Measurements from ENCODE around the gene ZNF687.

Gene ZNF687, protein sequence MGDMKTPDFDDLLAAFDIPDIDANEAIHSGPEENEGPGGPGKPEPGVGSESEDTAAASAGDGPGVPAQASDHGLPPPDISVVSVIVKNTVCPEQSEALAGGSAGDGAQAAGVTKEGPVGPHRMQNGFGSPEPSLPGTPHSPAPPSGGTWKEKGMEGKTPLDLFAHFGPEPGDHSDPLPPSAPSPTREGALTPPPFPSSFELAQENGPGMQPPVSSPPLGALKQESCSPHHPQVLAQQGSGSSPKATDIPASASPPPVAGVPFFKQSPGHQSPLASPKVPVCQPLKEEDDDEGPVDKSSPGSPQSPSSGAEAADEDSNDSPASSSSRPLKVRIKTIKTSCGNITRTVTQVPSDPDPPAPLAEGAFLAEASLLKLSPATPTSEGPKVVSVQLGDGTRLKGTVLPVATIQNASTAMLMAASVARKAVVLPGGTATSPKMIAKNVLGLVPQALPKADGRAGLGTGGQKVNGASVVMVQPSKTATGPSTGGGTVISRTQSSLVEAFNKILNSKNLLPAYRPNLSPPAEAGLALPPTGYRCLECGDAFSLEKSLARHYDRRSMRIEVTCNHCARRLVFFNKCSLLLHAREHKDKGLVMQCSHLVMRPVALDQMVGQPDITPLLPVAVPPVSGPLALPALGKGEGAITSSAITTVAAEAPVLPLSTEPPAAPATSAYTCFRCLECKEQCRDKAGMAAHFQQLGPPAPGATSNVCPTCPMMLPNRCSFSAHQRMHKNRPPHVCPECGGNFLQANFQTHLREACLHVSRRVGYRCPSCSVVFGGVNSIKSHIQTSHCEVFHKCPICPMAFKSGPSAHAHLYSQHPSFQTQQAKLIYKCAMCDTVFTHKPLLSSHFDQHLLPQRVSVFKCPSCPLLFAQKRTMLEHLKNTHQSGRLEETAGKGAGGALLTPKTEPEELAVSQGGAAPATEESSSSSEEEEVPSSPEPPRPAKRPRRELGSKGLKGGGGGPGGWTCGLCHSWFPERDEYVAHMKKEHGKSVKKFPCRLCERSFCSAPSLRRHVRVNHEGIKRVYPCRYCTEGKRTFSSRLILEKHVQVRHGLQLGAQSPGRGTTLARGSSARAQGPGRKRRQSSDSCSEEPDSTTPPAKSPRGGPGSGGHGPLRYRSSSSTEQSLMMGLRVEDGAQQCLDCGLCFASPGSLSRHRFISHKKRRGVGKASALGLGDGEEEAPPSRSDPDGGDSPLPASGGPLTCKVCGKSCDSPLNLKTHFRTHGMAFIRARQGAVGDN

GRCh38 chr1:151281969-151282882 is at the start of gene ZNF687:
TSS of gene ZNF687 (plus strand) at chr1:151282299. CDS start at chr1:151286292, 3,993 bp downstream.
- ATAC-seq (ENCODE audit: low read depth) (peak; percentile 81), DNase-seq (ENCODE audit: low spot score in 2 of 2) (peak; percentile 95 to 96)
- peaks cover 3% of the 10 kb centered on the region for H3K36me3 Mint-ChIP-seq
- H3K4me3 Mint-ChIP-seq = peak within 1 kb of the TSS; percentile 93
- no peaks in the 10 kb centered on the region for H3K9me3 Mint-ChIP-seq
- H3K27ac Mint-ChIP-seq = peak within 1 kb of the TSS; percentile 95
- no peaks in the 10 kb centered on the region for H3K27me3 Mint-ChIP-seq
- H3K4me1 Mint-ChIP-seq = peaks cover 34% of the 10 kb centered on the region

DNA sequence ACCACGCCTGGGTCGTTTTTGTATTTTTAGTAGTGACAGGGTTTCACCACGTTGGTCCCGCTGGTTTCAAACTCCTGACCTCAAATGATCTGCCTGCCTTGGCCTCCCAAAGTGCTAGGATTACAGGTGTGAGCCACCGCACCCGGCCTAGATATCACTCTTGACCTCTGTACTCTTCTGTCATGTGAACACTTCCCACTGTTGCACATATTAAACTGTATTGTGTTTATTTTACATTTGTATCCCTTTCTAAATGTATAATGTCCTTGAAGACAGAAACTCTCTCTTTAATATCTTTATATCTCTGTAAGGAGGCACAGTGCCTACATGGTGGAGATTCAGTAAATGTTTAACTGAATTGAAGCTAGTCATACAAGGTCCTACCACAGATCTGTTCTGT is 46.9 kb upstream of the ZNF687 start:
- Mint-ChIP-seq H3K36me3 (peaks cover 43% of the 10 kb centered on the region), H3K9me3 (no peaks in the 10 kb centered on the region), H3K27ac (no peak overlapping the region), H3K27me3 (no peaks in the 10 kb centered on the region), H3K4me1 (peaks cover 10% of the 10 kb centered on the region), H3K4me3 (no peak overlapping the region)
- no peak for DNase-seq (ENCODE audit: low spot score in 2 of 2)
- no peak for ATAC-seq (ENCODE audit: low read depth)

DNA sequence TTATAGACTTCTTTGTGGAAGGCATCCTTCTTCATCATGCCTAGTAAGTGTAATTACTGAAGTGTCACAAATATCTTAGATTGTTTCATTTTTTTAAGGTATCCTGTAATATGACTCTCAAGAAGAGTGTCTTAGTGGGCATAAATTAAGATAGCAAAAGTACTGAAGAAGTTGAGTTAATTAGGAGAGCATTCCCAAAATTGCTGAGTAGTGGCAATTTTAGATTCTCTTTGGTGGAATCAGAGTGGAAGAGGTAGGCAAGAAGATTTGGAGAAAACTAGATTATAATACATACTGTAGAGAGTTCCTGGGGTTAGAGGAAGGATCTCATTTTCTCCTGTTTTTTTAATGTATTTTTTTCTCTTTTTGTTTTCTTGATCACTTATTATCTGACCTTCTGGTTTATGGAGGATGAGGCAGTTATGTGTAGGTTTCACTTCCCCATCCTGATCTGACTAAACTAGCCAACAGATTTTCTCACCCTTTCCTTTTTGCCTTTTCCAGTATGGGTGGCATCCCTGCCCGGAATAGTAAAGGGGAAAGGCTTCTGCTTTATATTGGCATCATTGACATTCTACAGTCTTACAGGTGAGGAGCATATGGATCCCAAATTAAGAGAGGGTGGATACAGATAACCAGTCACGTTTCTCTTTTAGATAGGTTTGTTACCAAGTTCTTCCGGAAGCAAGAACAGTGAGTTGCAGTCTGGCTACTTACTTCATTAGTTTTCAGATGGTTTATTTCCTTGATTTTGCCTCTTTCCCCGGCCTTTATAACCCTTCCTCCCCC is 44.2 kb upstream of the ZNF687 start:
- Mint-ChIP-seq H3K36me3 (peaks cover 45% of the 10 kb centered on the region), H3K9me3 (no peaks in the 10 kb centered on the region), H3K27me3 (no peaks in the 10 kb centered on the region), H3K4me1 (peaks cover 10% of the 10 kb centered on the region), H3K27ac (peak overlapping the region; percentile 72), H3K4me3 (no peak overlapping the region)
- ATAC-seq (ENCODE audit: low read depth) = peak; percentile 62
- DNase-seq (ENCODE audit: low spot score in 2 of 2) = no peak

GRCh38 chr1:151238467-151238739 is 43.7 kb upstream of the ZNF687 start:
- ATAC-seq (ENCODE audit: low read depth) = no peak
- Mint-ChIP-seq H3K4me1 (peaks cover 10% of the 10 kb centered on the region), H3K36me3 (peaks cover 49% of the 10 kb centered on the region), H3K4me3 (no peak overlapping the region), H3K27me3 (no peaks in the 10 kb centered on the region), H3K9me3 (no peaks in the 10 kb centered on the region), H3K27ac (peak overlapping the region; percentile 72)
- DNase-seq (ENCODE audit: low spot score in 2 of 2) = no peak

- no peak for ATAC-seq (ENCODE audit: low read depth)
- no peak for DNase-seq (ENCODE audit: low spot score in 2 of 2)
- no peaks in the 10 kb centered on the region for H3K9me3 Mint-ChIP-seq
- H3K36me3 Mint-ChIP-seq = peaks cover 37% of the 10 kb centered on the region
- no peak overlapping the region for H3K27ac Mint-ChIP-seq
- no peak overlapping the region for H3K4me3 Mint-ChIP-seq
- H3K27me3 Mint-ChIP-seq = no peaks in the 10 kb centered on the region
- H3K4me1 Mint-ChIP-seq = peaks cover 10% of the 10 kb centered on the region
Measured at GRCh38 chr1:151242442-151242841, 39.7 kb upstream of the ZNF687 start.

DNA sequence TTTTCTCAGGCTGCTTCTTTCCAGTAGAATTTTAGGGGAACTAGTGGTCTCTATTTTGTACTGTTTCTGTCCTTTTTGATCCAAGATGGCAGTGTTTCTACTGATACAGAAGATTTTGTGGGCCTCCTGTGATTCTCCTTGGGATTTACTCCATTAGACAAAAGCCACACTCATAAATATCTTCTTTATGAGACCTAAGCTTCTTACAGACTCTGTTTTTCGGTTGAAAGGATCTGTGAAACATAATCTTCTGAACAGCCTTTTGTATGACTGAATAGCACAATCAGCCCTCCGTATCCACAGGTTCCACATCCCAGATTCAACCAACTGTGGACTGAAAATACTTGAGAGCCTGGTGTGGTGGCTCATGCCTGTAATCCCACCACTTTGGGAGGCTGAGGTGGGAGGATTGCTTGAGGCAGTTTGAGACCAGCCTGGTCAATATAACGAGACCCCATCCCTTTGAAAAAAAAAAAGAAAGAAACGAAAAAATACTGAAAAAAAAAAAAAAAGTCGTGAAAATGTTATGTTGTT is 38.3 kb upstream of the ZNF687 start:
- DNase-seq (ENCODE audit: low spot score in 2 of 2) = no peak
- H3K27me3 Mint-ChIP-seq = no peaks in the 10 kb centered on the region
- H3K9me3 Mint-ChIP-seq = no peaks in the 10 kb centered on the region
- ATAC-seq (ENCODE audit: low read depth) = no peak
- peaks cover 35% of the 10 kb centered on the region for H3K36me3 Mint-ChIP-seq
- H3K27ac Mint-ChIP-seq = peak overlapping the region; percentile 50
- H3K4me3 Mint-ChIP-seq = no peak overlapping the region
- H3K4me1 Mint-ChIP-seq = no peaks in the 10 kb centered on the region

DNA sequence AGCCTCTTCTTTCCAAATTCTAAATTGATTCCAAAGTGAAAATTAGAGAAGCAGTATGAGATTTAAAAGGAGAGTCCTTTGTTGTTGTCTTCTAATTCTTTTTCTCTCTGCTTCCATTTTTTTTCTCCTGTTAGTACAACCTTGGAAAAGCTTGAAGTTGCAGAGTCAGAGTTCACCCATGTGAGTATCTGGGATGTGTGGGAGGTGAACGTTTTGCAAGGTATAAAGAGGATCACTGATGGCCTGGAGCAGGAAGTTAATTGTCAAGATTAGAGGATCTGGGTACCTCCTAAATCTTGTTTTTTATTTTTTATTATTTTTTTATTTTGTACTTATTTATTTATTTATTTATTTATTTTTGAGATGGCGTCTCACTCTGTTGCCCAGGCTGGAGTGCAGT is 35.3 kb upstream of the ZNF687 start:
- no peak overlapping the region for H3K4me3 Mint-ChIP-seq
- no peak overlapping the region for H3K27ac Mint-ChIP-seq
- H3K27me3 Mint-ChIP-seq = no peaks in the 10 kb centered on the region
- H3K36me3 Mint-ChIP-seq = peaks cover 32% of the 10 kb centered on the region
- ATAC-seq (ENCODE audit: low read depth) = no peak
- no peak for DNase-seq (ENCODE audit: low spot score in 2 of 2)
- H3K4me1 Mint-ChIP-seq = no peaks in the 10 kb centered on the region
- no peaks in the 10 kb centered on the region for H3K9me3 Mint-ChIP-seq

DNA sequence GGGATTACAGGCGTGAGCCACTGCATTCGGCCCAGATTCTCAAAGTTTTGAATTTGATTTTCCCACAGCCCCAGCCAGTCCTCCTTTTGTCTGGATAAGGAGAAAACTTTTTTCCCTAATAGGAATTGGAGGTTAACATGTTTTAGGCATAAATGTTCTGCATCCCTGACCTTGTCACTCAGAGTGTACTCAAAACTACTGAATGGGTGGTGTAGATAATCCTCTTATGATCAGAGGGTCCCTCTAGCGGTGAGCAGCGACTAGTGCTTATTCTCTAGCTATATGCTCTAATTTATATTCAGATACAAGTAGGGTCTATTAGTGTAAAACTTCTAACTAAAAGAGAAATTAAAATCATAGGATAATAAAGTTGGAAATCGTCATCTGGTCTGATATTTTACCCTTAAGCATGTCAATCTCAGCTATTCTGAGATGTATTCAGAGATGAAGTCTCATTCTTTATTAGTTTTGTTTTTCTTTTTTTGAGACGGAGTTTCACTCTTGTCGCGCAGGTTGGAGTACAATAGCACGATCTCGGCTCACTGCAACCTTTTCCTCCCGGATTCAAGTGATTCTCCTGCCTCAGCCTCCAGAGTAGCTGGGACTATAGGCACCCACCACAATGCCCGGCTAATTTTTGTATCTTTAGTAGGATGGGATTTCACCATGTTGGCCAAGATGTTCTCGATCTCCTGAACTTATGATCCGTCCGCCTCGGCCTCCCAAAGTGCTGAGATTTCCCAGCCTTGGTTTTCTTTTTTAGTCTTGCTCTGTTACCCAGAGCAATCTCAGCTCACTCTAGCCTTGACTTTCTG is 30.2 kb upstream of the ZNF687 start:
- Mint-ChIP-seq H3K4me1 (peaks cover 15% of the 10 kb centered on the region), H3K4me3 (no peak overlapping the region), H3K36me3 (peaks cover 12% of the 10 kb centered on the region), H3K9me3 (no peaks in the 10 kb centered on the region), H3K27me3 (no peaks in the 10 kb centered on the region), H3K27ac (no peak overlapping the region)
- ATAC-seq (ENCODE audit: low read depth) = peak; percentile 60
- peak; percentile 25 to 61 for DNase-seq (ENCODE audit: low spot score in 2 of 2)

DNA sequence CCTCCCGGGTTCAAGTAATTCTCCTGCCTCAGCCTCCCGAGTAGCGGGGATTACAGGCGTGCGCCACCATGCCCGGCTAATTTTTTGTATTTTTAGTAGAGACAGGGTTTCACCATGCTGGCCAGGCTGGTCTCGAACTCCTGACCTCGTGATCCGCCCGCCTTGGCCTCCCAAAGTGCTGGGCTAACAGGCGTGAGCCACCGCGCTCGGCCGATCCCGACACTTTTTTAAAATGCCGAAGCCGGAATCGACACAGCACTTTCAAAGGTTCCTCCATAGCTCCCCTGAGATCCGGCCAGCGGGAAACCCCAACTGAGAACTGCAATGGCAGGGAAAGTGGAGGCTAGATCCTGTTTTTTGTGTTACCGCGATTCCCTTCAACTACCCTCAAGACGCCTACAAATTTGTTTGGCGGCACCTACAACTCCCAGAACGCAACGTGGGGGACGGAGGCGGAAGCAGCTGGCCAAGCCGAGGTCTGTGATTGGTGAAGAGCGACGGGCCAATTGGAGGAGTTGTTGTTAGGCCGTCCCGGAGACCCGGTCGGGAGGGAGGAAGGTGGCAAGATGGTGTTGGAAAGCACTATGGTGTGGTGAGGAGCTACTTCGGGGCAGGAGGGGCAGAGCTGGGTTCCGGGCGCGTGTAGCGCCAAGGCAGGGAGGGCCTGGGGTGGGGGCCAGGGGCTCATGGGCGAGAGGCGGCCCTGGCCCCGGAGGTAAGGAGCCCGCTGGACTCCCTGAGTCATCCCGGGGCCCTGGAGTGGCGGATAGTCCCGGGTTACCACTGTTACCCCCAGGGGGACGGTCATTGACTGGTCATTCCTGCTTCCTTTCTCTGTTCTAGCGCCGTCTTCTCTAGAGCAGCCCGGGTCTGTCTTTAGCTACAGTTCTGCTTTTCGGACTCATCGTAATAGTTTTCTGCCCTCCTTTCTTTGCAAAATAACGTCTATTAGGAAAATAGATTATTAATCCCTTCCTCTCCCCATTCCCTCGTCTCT is 27.6 kb upstream of the ZNF687 start, which contains the start of gene PSMD4:
TSS of gene PSMD4 (plus strand) at position 518 of the 997 bp plus-strand sequence. CDS start at position 567, 49 bp downstream.
- ATAC-seq (ENCODE audit: low read depth) (peak; percentile 94), DNase-seq (ENCODE audit: low spot score in 2 of 2) (peak; percentile 81 to 87)
- Mint-ChIP-seq H3K4me3 (peak within 1 kb of the TSS; percentile 89), H3K4me1 (peaks cover 23% of the 10 kb centered on the region), H3K27me3 (no peaks in the 10 kb centered on the region), H3K36me3 (peaks cover 4% of the 10 kb centered on the region), H3K9me3 (no peaks in the 10 kb centered on the region), H3K27ac (peak within 1 kb of the TSS; percentile 93)

DNA sequence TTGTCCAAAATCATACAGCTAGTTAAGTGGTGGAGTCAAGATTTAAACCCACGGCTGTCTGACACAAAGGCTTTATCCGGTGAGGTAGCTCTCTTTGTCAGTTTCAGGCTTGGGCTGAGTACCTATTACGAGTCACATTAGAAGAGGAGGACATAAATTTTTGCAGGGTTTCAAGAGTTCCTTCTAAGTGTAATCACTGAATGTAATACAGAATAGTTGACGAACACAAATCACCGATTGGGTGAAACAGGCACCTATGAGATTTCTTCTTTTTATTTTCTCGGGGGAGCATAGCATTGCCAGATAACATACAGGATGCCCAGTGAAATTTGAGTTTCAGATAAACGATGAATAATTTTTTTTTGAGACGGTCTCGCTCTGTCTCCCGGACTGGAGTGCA is 26.7 kb upstream of the ZNF687 start:
- H3K9me3 Mint-ChIP-seq = no peaks in the 10 kb centered on the region
- DNase-seq (ENCODE audit: low spot score in 2 of 2) (no peak), ATAC-seq (ENCODE audit: low read depth) (no peak)
- H3K4me3 Mint-ChIP-seq = peak overlapping the region; percentile 89
- H3K27ac Mint-ChIP-seq = peak overlapping the region; percentile 93
- no peaks in the 10 kb centered on the region for H3K27me3 Mint-ChIP-seq
- H3K4me1 Mint-ChIP-seq = peaks cover 23% of the 10 kb centered on the region
- H3K36me3 Mint-ChIP-seq = peaks cover 2% of the 10 kb centered on the region

DNA sequence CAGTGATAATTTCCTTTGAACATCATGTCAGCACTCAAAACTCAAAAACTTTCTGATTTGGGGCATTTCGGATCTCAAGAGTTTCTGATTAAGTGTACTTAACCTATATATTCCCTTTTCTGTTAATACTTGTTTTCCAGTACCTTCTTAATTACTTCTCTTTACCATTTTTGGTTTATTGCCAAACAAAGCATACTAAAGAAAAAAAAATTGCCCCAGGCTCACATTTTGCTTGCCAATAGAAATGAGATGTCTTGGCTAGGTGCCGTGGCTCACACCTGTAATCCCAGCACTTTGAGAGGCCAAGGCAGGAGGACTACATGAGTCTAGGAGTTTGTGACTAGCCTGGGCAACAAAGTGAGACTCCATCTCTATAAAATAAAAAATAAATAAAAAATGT is 22.7 kb upstream of the ZNF687 start:
- no peaks in the 10 kb centered on the region for H3K9me3 Mint-ChIP-seq
- H3K36me3 Mint-ChIP-seq = peaks cover 7% of the 10 kb centered on the region
- DNase-seq (ENCODE audit: low spot score in 2 of 2) (no peak), ATAC-seq (ENCODE audit: low read depth) (no peak)
- H3K4me3 Mint-ChIP-seq = no peak overlapping the region
- no peaks in the 10 kb centered on the region for H3K27me3 Mint-ChIP-seq
- peaks cover 24% of the 10 kb centered on the region for H3K4me1 Mint-ChIP-seq
- H3K27ac Mint-ChIP-seq = no peak overlapping the region

All from memory B cell (primary cell).